ENCODE measurements around the gene NOP10.

- TF ChIP-seq CTCF (conservative IDR thresholded peaks at IDR 0.05; ENCODE audit: low read length) = no peak
- TF ChIP-seq EZH2phosphoT487 (IDR thresholded peaks at IDR 0.05; ENCODE audit: borderline replicate concordance) = no peak
Observed at GRCh38 chr15:34314491-34315490, 28.1 kb downstream of the NOP10 start.
